Brain microvascular endothelial cell (primary cell): ENCODE data around the gene MX2.

Experiments
- DNase-seq: peaks from one replicate; pipeline ENCODE4 v3.0.0-alpha.2; 2020
- H3K27ac ChIP-seq: fragments of 250-450 bp; sonication (Bioruptor Pico); 2 replicates; pipeline ENCODE4 v1.5.1; 2020; ENCODE audit warnings: mild to moderate bottlenecking, moderate library complexity
- H3K27me3 ChIP-seq: fragments of 250-450 bp; sonication (Bioruptor Pico); replicated peaks from 2 replicates; pipeline ENCODE4 v1.5.1; 2020; ENCODE audit warnings: mild to moderate bottlenecking
- H3K36me3 ChIP-seq: fragments of 250-450 bp; sonication (Bioruptor Pico); replicated peaks from 2 replicates; pipeline ENCODE4 v1.5.1; 2020; ENCODE audit warnings: mild to moderate bottlenecking
- H3K4me3 ChIP-seq: 2 replicates; pipeline ENCODE4 v1.5.1; 2011; ENCODE audit warnings: low read depth, mild to moderate bottlenecking, control low read depth, low read length, moderate library complexity
- in situ Hi-C: cut with HindIII; loops from 2 replicates; pipeline ENCODE4 v1.10.0; 2017; ENCODE audit warnings: low sequenced_read_pairs, low pct_ligation_motif_present
- TF ChIP-seq, protein P1 (sequence below): IDR thresholded peaks from 2 replicates; pipeline ENCODE4 v1.5.1; 2011; ENCODE audit warnings: low read depth, mild to moderate bottlenecking, moderate library complexity, low read length, control low read depth, inconsistent platforms; ENCODE audit errors: missing control alignments

The MX2 gene

DNA sequence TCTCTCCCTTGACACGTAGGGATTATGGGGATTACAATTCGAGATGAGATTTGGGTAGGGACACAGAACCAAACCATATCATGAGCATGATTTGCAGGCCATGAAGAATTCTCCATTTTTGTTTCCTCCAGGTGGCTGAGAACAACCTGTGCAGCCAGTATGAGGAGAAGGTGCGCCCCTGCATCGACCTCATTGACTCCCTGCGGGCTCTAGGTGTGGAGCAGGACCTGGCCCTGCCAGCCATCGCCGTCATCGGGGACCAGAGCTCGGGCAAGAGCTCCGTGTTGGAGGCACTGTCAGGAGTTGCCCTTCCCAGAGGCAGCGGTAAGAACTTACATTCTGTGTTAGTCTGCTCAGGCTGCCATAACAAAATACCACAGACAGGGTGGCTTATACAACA lies 73.9 kb downstream of the MX2 start:
- Histone ChIP-seq H3K4me3 (no peak overlapping the region), H3K27ac (no peak overlapping the region), H3K36me3 (no peaks in the 10 kb centered on the region), H3K27me3 (no peaks in the 10 kb centered on the region)
- TF ChIP-seq, protein P1, sequence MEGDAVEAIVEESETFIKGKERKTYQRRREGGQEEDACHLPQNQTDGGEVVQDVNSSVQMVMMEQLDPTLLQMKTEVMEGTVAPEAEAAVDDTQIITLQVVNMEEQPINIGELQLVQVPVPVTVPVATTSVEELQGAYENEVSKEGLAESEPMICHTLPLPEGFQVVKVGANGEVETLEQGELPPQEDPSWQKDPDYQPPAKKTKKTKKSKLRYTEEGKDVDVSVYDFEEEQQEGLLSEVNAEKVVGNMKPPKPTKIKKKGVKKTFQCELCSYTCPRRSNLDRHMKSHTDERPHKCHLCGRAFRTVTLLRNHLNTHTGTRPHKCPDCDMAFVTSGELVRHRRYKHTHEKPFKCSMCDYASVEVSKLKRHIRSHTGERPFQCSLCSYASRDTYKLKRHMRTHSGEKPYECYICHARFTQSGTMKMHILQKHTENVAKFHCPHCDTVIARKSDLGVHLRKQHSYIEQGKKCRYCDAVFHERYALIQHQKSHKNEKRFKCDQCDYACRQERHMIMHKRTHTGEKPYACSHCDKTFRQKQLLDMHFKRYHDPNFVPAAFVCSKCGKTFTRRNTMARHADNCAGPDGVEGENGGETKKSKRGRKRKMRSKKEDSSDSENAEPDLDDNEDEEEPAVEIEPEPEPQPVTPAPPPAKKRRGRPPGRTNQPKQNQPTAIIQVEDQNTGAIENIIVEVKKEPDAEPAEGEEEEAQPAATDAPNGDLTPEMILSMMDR = no peak
- in situ Hi-C loops = no loop called here
- DNase-seq = no peak

DNA sequence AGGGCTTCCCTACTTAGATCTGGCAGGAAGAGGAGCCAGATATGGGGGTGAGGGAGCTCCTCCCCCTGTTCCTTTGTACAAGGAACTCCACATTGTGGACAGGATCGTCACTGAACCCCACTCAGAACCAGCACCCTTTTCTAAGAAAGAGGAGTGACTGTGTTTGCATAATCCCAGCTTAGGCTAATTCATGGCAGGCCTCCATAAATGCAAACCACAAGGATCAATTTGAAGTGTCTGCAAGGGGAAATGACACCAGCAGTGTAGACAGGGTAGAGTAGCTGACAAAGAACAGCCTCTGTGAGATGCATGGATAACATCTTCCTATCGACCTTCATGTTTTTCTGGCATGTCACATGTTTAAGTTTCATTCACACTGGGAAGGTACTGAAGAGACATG lies 75.9 kb downstream of the MX2 start:
- H3K27me3 ChIP-seq = no peaks in the 10 kb centered on the region
- in situ Hi-C loops = no loop called here
- H3K27ac ChIP-seq = no peak overlapping the region
- no peak for DNase-seq
- H3K4me3 ChIP-seq = no peak overlapping the region
- TF ChIP-seq, protein P1 = no peak
- H3K36me3 ChIP-seq = no peaks in the 10 kb centered on the region

GRCh38 chr21:41438425-41439113 lies 76.7 kb downstream of the MX2 start:
- DNase-seq = no peak
- Histone ChIP-seq H3K36me3 (no peaks in the 10 kb centered on the region), H3K27me3 (no peaks in the 10 kb centered on the region), H3K27ac (no peak overlapping the region), H3K4me3 (no peak overlapping the region)
- TF ChIP-seq, protein P1 = no peak
- in situ Hi-C loops = no loop called here

- Histone ChIP-seq H3K27ac (no peak overlapping the region), H3K4me3 (no peak overlapping the region), H3K27me3 (no peaks in the 10 kb centered on the region), H3K36me3 (no peaks in the 10 kb centered on the region)
- in situ Hi-C loops = no loop called here
- TF ChIP-seq, protein P1 = no peak
- no peak for DNase-seq
Observed at GRCh38 chr21:41439248-41439647, 77.4 kb downstream of the MX2 start.

DNA sequence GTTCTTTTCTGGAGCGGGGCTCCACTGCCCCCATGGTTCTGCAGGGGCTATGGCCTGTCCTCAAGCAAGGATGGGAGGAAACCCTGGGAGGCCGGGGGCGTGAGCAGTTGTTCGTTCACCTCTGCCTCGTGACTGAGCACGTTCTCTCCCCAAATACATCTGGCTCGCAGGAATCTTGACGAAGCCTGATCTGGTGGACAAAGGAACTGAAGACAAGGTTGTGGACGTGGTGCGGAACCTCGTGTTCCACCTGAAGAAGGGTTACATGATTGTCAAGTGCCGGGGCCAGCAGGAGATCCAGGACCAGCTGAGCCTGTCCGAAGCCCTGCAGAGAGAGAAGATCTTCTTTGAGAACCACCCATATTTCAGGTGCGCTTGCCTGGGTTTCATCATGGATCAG lies 79.7 kb downstream of the MX2 start:
- H3K4me3 ChIP-seq = no peak overlapping the region
- DNase-seq = no peak
- H3K27ac ChIP-seq = no peak overlapping the region
- H3K36me3 ChIP-seq = no peaks in the 10 kb centered on the region
- TF ChIP-seq, protein P1 = no peak
- in situ Hi-C loops = no loop called here
- no peaks in the 10 kb centered on the region for H3K27me3 ChIP-seq
